ENCODE results near the gene CD247.
"Not testable (repeated sequence)": the region's sequence is repeated elsewhere in the genome, so short reads cannot be mapped to it uniquely, and the experiment has no call there.

The CD247 gene

GRCh38 chr1:167518331-167518700, at the start of gene CD247:
CD247 (minus strand) TSS chr1:167518529; CDS start chr1:167518465, 64 bp downstream.
- DNase-seq (ENCODE audit: low read depth, low spot score): no peak

GRCh38 chr1:167567663-167568062, 49.3 kb upstream of the CD247 start:
- no peak for DNase-seq (ENCODE audit: low read depth, low spot score)

DNA sequence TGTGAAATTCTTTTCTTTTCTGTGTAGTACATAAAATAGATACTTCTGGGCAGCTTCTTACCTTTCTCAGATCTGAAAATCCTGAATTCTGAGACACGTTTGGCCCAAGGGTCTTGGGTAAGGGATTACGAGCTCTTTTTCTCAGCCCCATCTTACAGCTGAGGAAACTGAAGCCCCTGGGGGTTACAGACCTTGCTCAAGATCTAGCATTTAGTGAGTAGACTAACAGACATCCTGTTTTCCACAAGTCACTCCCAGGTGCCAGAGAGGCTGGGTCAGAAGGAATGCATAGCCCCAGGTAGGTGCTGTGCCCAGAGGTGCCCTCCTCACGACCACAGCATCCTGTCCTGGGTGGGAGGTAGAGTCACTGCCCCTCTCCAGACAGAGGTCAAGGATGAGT, 48.4 kb upstream of the CD247 start:
- DNase-seq (ENCODE audit: low read depth, low spot score): no peak

DNA sequence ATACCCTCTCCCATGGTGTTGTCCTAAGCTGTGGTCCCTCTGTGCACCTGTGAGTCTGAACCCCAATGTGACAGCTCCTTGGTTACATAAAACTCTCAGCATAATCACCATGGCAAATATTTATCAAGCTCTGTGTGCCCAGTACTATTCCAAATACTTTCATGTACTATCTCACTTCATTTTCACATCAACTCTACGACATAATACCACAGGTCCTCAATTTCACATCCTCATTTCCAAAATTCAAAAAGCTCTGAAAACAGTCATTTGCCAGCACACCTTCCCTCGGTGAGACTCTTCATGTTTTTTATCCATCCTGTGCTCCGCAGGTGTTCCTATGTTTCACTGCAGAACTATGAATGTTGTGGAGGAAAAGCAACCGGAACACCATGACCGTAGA, 47.6 kb upstream of the CD247 start:
- DNase-seq (ENCODE audit: low read depth, low spot score): no peak

DNA sequence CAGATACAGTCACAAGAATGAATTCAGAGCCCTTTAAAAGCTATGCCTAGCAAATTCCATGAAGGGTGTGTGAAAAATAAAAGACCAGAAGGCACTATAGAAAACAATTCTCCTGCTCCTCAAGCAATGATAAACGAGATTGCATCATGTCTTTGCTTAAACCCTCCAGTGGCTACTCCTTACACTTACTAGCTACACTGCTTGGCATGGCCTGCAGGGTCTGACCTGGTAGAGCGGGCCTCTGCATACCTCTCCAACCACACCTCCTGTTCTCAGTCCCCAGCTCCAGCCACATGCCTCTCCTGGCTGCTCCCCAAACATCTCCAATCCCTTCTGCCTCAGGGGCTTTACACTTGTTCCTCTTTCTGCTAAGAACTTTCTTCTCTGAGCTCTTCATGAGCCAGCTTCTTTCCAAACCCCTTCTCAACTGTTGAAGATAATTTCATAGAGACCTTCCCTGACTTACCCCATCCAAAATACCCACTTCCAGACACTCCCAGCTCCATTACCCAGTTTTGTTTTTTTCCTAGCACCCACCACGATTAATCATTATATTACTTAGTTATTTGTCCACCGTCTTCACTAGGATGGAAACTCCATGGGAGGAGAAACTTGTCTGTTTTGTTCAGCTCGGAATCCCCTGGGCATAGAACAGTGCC, 46.4 kb upstream of the CD247 start:
- no peak for DNase-seq (ENCODE audit: low read depth, low spot score)

- no peak for DNase-seq (ENCODE audit: low read depth, low spot score)
Observed at GRCh38 chr1:167563579-167564246, 45.4 kb upstream of the CD247 start.

- no peak for DNase-seq (ENCODE audit: low read depth, low spot score)
Observed at GRCh38 chr1:167562702-167563101, 44.4 kb upstream of the CD247 start.

- no peak for DNase-seq (ENCODE audit: low read depth, low spot score)
Observed at GRCh38 chr1:167561753-167562152, 43.4 kb upstream of the CD247 start.

DNA sequence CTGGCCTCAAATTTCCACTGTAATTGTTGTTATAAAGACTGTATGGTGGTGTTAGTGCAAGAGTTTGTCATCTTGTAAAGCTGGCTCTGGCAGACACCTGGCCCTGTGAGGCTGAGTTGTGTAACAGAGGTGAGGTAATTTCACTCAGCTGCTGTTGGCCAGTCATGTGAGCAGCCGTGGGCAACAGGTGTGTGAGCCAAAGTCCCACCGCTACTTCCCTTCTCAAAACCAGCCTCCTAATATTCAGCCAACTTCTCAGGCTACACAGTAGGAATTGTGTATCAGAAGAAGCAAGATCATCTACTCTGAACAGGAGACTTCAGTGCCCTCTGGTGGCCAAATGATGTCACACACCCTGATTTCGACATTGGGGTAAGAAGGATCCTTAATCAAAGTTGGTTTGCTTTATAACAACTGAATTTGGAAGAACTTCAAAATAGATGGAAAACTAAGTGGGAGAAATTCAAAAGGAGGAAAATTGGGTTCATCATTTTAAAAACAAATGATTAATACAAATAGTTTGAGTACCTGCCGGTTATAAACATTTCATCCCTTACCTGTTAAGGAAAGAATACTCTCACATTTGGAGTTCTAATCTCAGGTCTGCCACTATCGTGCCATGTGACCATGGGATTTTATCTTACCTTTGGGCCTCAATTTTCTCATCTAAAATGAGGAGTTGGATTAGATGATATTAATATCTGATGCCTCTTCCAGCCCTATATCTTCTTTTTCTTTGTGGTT, 37.8 kb upstream of the CD247 start:
- peak; percentile 44 for DNase-seq (ENCODE audit: low read depth, low spot score)

DNA sequence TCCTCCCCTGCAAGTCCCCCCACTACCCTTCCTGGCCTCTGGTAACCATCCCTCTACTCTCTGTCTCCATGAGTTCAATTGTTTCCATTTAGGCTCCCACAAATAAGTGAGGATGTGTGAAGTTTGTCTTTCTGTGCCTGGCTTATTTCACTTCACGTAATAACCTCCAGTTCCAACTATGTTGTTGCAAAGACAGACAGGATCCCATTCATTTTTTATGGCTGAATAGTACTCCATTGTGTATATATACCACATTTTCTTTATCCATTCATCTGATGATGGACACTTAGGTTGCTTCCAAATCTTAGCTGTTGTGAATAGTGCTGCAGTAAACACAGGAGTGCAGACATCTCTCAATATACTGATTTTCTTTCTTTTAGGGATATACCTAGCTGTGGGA, 36.7 kb upstream of the CD247 start:
- not testable (repeated sequence) for DNase-seq (ENCODE audit: low read depth, low spot score)

DNA sequence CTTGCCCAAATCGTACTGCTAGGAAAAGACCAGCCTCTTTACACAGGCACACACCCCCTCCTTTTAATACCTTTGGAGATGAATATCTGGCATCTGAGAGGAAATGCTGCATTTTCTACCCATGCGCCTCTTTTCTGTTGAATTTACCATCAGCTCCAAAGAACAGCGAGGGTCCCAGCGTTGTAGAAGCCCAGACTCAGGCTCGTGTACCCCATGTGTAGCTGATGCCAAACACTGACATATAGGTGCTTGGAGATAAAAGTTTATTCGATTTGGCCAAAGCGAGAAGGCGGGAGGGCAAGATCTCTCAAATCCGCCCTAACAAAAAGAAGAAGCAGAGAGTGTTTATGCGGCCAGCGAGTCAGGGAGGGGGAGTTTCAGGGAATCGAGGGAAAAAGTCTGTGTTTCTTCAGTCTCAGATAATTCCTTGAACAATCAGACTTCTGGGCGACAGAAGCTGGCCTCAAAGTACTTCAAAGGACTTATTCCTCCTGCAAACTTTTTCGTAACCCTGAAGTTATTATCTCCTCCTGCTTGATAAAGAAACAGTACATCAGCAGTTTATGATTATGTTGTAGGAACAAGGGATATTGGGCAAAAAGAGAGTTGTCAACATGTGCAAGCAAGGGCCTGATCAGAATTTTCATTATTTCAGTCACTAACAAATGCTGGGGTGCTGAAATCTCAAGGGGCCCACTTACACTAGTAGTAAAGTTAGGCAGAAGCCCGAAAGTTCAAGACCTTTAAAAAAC, 35.9 kb upstream of the CD247 start:
- no peak for DNase-seq (ENCODE audit: low read depth, low spot score)

GRCh38 chr1:167553136-167554027, 35.1 kb upstream of the CD247 start, which contains the start of gene CREG1:
CREG1 (minus strand) TSS chr1:167553762.
- peak; percentile 64 for DNase-seq (ENCODE audit: low read depth, low spot score)

DNA sequence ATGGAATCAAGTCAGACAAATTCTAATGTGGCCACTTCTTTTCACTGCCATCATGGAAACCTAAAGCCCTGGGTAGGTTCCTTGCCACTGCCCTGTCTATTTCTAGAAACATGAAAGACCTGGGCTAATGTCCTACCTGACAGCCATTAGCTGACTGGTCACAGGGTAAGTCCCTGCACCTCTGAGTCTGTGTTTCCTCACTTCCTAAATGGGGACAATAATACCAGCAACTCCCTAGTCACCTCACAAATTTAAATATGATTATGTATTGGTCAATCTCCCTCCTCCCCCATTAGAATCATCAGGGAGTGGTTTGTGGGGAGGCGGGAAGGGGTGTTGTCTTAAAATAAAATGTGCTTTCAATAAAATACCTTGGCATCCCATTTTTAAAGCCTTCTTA, 33.0 kb upstream of the CD247 start:
- no peak for DNase-seq (ENCODE audit: low read depth, low spot score)

DNA sequence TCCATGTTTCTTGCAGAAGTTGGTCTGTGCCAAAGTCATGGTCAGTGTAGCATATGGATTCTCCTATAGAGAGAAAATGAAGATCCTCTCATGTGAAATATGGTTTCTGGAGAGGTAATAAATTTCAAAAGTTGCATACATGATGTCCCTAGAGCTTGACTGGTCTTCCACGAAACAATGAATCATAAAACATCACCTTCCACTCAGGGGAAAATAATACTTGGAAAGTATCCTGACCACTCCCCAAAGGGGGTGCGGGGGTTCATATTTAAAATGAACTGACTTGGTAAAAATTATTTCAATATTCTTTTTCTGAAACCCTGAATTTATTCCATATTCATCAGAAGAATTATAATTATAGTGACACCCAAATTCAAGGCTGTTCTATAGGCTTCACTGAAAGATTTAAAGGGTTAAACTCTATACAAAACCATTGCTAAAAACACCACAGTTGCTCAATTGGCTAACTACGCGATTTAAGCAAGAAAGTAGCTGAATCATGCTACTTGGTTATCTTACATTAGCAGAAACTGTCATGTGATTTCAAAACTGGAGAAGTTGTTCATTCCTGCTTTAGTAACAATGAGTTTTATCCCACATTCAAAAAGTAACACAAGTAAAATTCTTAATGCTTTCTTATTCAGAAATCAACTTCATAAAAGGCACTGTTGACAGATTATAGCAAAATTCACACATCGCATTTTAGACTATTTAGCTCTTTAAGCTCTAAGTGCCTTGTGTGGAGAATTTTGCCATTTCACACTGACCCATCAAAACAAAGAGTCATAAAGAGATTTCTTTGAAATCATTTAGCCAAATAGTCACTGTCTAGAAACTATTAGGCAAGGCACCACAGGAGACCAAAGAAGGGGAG, 30.0 kb upstream of the CD247 start:
- no peak for DNase-seq (ENCODE audit: low read depth, low spot score)

- no peak for DNase-seq (ENCODE audit: low read depth, low spot score)
Observed at GRCh38 chr1:167546935-167547334, 28.6 kb upstream of the CD247 start.

- no peak for DNase-seq (ENCODE audit: low read depth, low spot score)
Observed at GRCh38 chr1:167545349-167545748, 27.0 kb upstream of the CD247 start.

- no peak for DNase-seq (ENCODE audit: low read depth, low spot score)
Observed at GRCh38 chr1:167544447-167545093, 26.2 kb upstream of the CD247 start.

- DNase-seq (ENCODE audit: low read depth, low spot score): no peak
Observed at GRCh38 chr1:167543199-167543990, 25.1 kb upstream of the CD247 start.
